K562 (cell line): ENCODE results near the gene GPR107. TPM values are rescaled to one million over a fixed set of nuclear protein-coding genes. Genes with fewer than 3 reads are reported as not detected.

Experiments
- ATAC-seq: fragments of 200-7000 bp; cut with Tn5 transposase; 3 replicates; pipeline ENCODE4 v1.9.1; 2020; ENCODE audit warnings: moderate library complexity
- BruUV-seq: library from RNA; stranded (reverse); fragments of 400-500 nt; replicated peaks from 2 replicates; lab custom pipeline; 2021; lab: Mats Ljungman, UMichigan
- CTCF ChIA-PET: fragments of 300-600 bp; formaldehyde crosslinking; extraction: SDS; loops from one replicate; lab custom pipeline; 2021; ENCODE audit warnings: low intra/inter-chr PET ratio; lab: Yijun Ruan, JAX
- POLR2A ChIA-PET: fragments of 300-600, 350-650 bp; sonication (Branson Sonifier 250); formaldehyde crosslinking; extraction: SDS; loops from one replicate; lab custom pipeline; 2021; ENCODE audit warnings: antibody characterized with exemption, inconsistent platforms; lab: Yijun Ruan, JAX
- DNase-seq, 4 experiments: peaks; one replicate each; pipeline versions ENCODE4 v3.0.0 to v3.0.0-alpha.2; 2011 to 2018; ENCODE audit warnings: low spot score in 3 of 4, mixed read lengths in 3 of 4; ENCODE audit errors: extremely low read depth in 1 of 4
- FAIRE-seq: peaks from 2 replicates; lab custom pipeline; 2011; peaks lifted over from hg19 to GRCh38; lab: Jason Lieb, UNC
- H2AFZ ChIP-seq: 2 replicates; pipeline ENCODE4 v1.6.0; 2011; ENCODE audit warnings: low read depth, low read length, control low read depth, inconsistent platforms
- H3K27ac ChIP-seq: fragments of 200-600 bp; 3 replicates; pipeline ENCODE4 v1.8.0; 2011; ENCODE audit warnings: low read depth, mild to moderate bottlenecking, control low read depth, inconsistent platforms, low read length, moderate library complexity, mixed read lengths; ENCODE audit errors: extremely low read depth
- H3K27me3 ChIP-seq, 2 experiments: fragments of 300-600 bp in 1 of 2; 2 replicates in 1 of 2; 3 replicates in 1 of 2; pipeline versions ENCODE4 v1.6.0 to v1.8.0; 2011; ENCODE audit warnings: inconsistent platforms in 2 of 2, low read length in 2 of 2, mild to moderate bottlenecking in 1 of 2, mixed read lengths in 1 of 2, moderate library complexity in 1 of 2; ENCODE audit not compliant: control insufficient read depth in 2 of 2, insufficient read depth in 2 of 2
- H3K36me3 ChIP-seq: fragments of 300-600 bp; 3 replicates; pipeline ENCODE4 v1.8.0; 2011; ENCODE audit warnings: mild to moderate bottlenecking, low read length, inconsistent platforms; ENCODE audit not compliant: control insufficient read depth, insufficient read depth
- H3K4me1 ChIP-seq, 2 experiments: fragments of 200-600 bp in 1 of 2; replicated peaks in 1 of 2; 2 replicates in 1 of 2; 3 replicates in 1 of 2; pipeline versions ENCODE4 v1.5.1 to v1.8.0; 2011; ENCODE audit warnings: inconsistent platforms in 2 of 2, low read length in 2 of 2, mild to moderate bottlenecking in 1 of 2, mixed read lengths in 1 of 2, moderate library complexity in 1 of 2; ENCODE audit not compliant: control insufficient read depth in 2 of 2, insufficient read depth in 2 of 2
- H3K4me2 ChIP-seq: 2 replicates; pipeline ENCODE4 v1.6.1; 2011; ENCODE audit warnings: low read length, control low read depth, inconsistent platforms, mixed read lengths; ENCODE audit not compliant: insufficient read depth
- H3K4me3 ChIP-seq: fragments of 200-600 bp; sonication (generic), shearing (Covaris generic); 2 replicates; pipeline ENCODE4 v1.5.1; 2016; ENCODE audit warnings: control low read depth, inconsistent platforms
- H3K79me2 ChIP-seq: fragments of 200-600 bp; 3 replicates; pipeline ENCODE4 v1.8.0; 2011; ENCODE audit warnings: low read length, inconsistent platforms; ENCODE audit not compliant: control insufficient read depth, insufficient read depth
- H3K9ac ChIP-seq, 2 experiments: 2 replicates each; pipeline versions ENCODE4 v1.6.0 to v1.6.1; 2011; ENCODE audit warnings: low read depth in 2 of 2, low read length in 2 of 2, control low read depth in 1 of 2, inconsistent platforms in 1 of 2, mild to moderate bottlenecking in 1 of 2, mixed read lengths in 1 of 2; ENCODE audit not compliant: insufficient read depth in 1 of 2
- H3K9me1 ChIP-seq: one replicate; pipeline ENCODE4 v1.6.0; 2011; ENCODE audit warnings: inconsistent platforms, mild to moderate bottlenecking, low read length, moderate library complexity; ENCODE audit not compliant: control insufficient read depth, insufficient read depth
- H3K9me3 ChIP-seq: replicated peaks from 2 replicates; pipeline ENCODE4 v1.5.1; 2011; ENCODE audit warnings: low read depth, low read length, inconsistent platforms; ENCODE audit not compliant: control insufficient read depth, insufficient read depth
- H4K20me1 ChIP-seq: replicated peaks from 2 replicates; pipeline ENCODE4 v1.6.1; 2011; ENCODE audit warnings: low read length, inconsistent platforms, mixed read lengths; ENCODE audit not compliant: control insufficient read depth, insufficient read depth
- ILK ChIP-seq: fragments of 450-650 bp; IDR thresholded peaks from 2 replicates; pipeline ENCODE4 v1.6.1; 2016; ENCODE audit warnings: missing genetic modification characterization, low read depth, mild to moderate bottlenecking, missing compliant biosample characterization, moderate library complexity, borderline replicate concordance
- JUN ChIP-seq, 2 experiments: sonication (generic) in 1 of 2; formaldehyde crosslinking in 1 of 2; IDR thresholded peaks; 2 replicates each; pipeline versions ENCODE4 v1.6.1 to v1.8.0; 2012 to 2022; ENCODE audit warnings: borderline replicate concordance in 2 of 2, mild to moderate bottlenecking in 2 of 2, improper control_type of control experiment in 1 of 2, low read depth in 1 of 2, low read length in 1 of 2, missing genetic modification reagents in 1 of 2
- LCOR ChIP-seq: sonication (generic); formaldehyde crosslinking; IDR thresholded peaks from 2 replicates; pipeline ENCODE4 v1.8.0; 2022; ENCODE audit warnings: mild to moderate bottlenecking, missing genetic modification reagents
- NFATC3 ChIP-seq: fragments of 450-650 bp; IDR thresholded peaks from 2 replicates; pipeline ENCODE4 v1.6.1; 2017; ENCODE audit warnings: mild to moderate bottlenecking
- PHF20 ChIP-seq: fragments of 450-650 bp; IDR thresholded peaks from 2 replicates; pipeline ENCODE4 v1.6.1; 2018; ENCODE audit not compliant: partially characterized antibody
- POU5F1 ChIP-seq: fragments of 150-350 bp; IDR thresholded peaks from 2 replicates; pipeline ENCODE4 v1.6.1; 2014; ENCODE audit warnings: borderline replicate concordance, low read length, low read depth, mild to moderate bottlenecking; ENCODE audit not compliant: partially characterized antibody
- SLC30A9 ChIP-seq: fragments of 250-450 bp; sonication (Bioruptor Pico); IDR thresholded peaks from 2 replicates; pipeline ENCODE4 v1.8.0; 2022; ENCODE audit warnings: mild to moderate bottlenecking, moderate library complexity
- SMARCE1 ChIP-seq: fragments of 450-650 bp; IDR thresholded peaks from 2 replicates; pipeline ENCODE4 v1.7.1; 2016; ENCODE audit warnings: mild to moderate bottlenecking
- SRSF3 ChIP-seq: fragments of 200-400 bp; formaldehyde crosslinking; IDR thresholded peaks from 2 replicates; pipeline ENCODE4 v1.6.1; 2016; ENCODE audit warnings: mild to moderate bottlenecking, low read length, moderate library complexity; ENCODE audit not compliant: insufficient read depth
- TEAD4 ChIP-seq, 2 experiments: sonication (generic) in 1 of 2; formaldehyde crosslinking in 1 of 2; IDR thresholded peaks; 2 replicates each; pipeline versions ENCODE4 v1.6.1 to v1.8.0; 2012 to 2022; ENCODE audit warnings: borderline replicate concordance in 1 of 2, inconsistent platforms in 1 of 2, low read length in 1 of 2, mild to moderate bottlenecking in 1 of 2, missing genetic modification reagents in 1 of 2
- ZNF174 ChIP-seq: fragments of 250-450 bp; sonication (Bioruptor Pico); IDR thresholded peaks from 2 replicates; pipeline ENCODE4 v1.4.0; 2020; ENCODE audit warnings: mild to moderate bottlenecking
- WGBS: fragments of 100-300 bp; shearing (Covaris generic); methylation state at CpG from one replicate; pipeline ENCODE4 v1.1.6; 2016; ENCODE audit warnings: low coverage, mixed read lengths; ENCODE audit not compliant: insufficient coverage; ENCODE audit errors: missing lambda C conversion rate; 5-methylcytosine and 5-hydroxymethylcytosine counted together
- in situ Hi-C: fragments of 300-500 bp; cut with MboI; formaldehyde crosslinking; loops from 4 replicates; pipeline ENCODE4 v1.15.0; 2018; ENCODE audit warnings: inconsistent platforms, mixed read lengths
- intact Hi-C: fragments of 100-400 bp; cut with micrococcal nuclease; formaldehyde crosslinking; loops from 2 replicates; pipeline ENCODE4 v1.14.2; 2022
- polyA plus RNA-seq, 8 experiments: library from polyadenylated mRNA; depleted of rRNA in 4 of 8; stranded (reverse) in 5 of 8; unstranded in 3 of 8; fragments of >200 nt; fragmentation: Nextera tagmentation in 2 of 8; fragmentation: Illumina TruSeq in 1 of 8; extraction: Ambion mirVana in 2 of 8; extraction: Trizol in 1 of 8; gene quantifications; 2 replicates each; pipeline versions ENCODE4 v1.2.1 to v1.2.3, GENCODE V29; 2011 to 2014; ENCODE audit warnings: inconsistent platforms in 1 of 8, missing spikeins in 1 of 8
- total RNA-seq, 7 experiments: library from RNA; depleted of rRNA in 6 of 7; stranded (reverse); fragments of >200 nt in 6 of 7; fragmentation: Illumina TruSeq in 2 of 7; extraction: Trizol in 2 of 7; gene quantifications; 2 replicates each; pipeline versions ENCODE4 v1.2.1 to v1.2.3, GENCODE V29; 2011 to 2021; ENCODE audit warnings: low replicate concordance in 1 of 7
- TF ChIP-seq, protein P1 (sequence below): fragments of 250-450 bp; sonication (Bioruptor Pico); IDR thresholded peaks from 2 replicates; pipeline ENCODE4 v1.4.0; 2020; ENCODE audit warnings: mild to moderate bottlenecking, moderate library complexity
- TF ChIP-seq, protein P2 (sequence below): fragments of 450-650 bp; IDR thresholded peaks from 2 replicates; pipeline ENCODE4 v1.6.1; 2018; ENCODE audit not compliant: partially characterized antibody
- TF ChIP-seq, protein P3 (sequence below): conservative IDR thresholded peaks from 2 replicates; pipeline ENCODE4 v1.6.1; 2011; ENCODE audit warnings: low read depth, mild to moderate bottlenecking, low read length; ENCODE audit not compliant: control insufficient read depth

GPR107 gene
- total and polyA plus RNA-seq, 9 of the 15 experiments (the other 6 are each of a cell fraction or from before 2014, with no cell fraction given): 3.2 to 34.6 (median 14.4) TPM

DNA sequence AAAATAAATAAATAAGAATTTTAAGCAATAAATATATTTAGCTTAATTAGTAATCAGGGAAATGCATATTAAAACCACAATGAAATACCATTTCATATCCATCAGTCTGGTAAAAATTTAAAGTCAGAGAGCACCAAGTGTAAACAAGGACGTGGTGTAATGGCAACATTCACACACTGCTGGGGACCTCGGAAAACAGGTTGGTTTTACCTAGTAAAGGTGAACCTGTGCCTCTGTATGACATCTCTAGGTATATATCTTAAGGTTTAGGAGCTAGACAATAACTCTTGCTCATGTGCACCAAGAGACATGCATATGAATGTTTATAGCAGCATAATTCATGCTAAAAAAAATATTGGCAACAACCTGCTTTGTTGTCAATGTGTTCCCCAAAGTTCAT, 40.4 kb upstream of the GPR107 start:
- no peak for TF ChIP-seq SMARCE1
- TF ChIP-seq SLC30A9 (CRISPR knock-in tag): no peak
- TF ChIP-seq, protein P1, sequence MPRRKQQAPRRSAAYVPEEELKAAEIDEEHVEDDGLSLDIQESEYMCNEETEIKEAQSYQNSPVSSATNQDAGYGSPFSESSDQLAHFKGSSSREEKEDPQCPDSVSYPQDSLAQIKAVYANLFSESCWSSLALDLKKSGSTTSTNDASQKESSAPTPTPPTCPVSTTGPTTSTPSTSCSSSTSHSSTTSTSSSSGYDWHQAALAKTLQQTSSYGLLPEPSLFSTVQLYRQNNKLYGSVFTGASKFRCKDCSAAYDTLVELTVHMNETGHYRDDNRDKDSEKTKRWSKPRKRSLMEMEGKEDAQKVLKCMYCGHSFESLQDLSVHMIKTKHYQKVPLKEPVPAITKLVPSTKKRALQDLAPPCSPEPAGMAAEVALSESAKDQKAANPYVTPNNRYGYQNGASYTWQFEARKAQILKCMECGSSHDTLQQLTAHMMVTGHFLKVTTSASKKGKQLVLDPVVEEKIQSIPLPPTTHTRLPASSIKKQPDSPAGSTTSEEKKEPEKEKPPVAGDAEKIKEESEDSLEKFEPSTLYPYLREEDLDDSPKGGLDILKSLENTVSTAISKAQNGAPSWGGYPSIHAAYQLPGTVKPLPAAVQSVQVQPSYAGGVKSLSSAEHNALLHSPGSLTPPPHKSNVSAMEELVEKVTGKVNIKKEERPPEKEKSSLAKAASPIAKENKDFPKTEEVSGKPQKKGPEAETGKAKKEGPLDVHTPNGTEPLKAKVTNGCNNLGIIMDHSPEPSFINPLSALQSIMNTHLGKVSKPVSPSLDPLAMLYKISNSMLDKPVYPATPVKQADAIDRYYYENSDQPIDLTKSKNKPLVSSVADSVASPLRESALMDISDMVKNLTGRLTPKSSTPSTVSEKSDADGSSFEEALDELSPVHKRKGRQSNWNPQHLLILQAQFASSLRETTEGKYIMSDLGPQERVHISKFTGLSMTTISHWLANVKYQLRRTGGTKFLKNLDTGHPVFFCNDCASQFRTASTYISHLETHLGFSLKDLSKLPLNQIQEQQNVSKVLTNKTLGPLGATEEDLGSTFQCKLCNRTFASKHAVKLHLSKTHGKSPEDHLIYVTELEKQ (CRISPR knock-in tag): no peak
- TF ChIP-seq JUN (IDR thresholded peaks at IDR 0.05; ENCODE audit: borderline replicate concordance, low read depth, low read length): no peak
- no peak for TF ChIP-seq JUN (CRISPR knock-in tag; IDR thresholded peaks at IDR 0.05; ENCODE audit: borderline replicate concordance)
- TF ChIP-seq, protein P2, sequence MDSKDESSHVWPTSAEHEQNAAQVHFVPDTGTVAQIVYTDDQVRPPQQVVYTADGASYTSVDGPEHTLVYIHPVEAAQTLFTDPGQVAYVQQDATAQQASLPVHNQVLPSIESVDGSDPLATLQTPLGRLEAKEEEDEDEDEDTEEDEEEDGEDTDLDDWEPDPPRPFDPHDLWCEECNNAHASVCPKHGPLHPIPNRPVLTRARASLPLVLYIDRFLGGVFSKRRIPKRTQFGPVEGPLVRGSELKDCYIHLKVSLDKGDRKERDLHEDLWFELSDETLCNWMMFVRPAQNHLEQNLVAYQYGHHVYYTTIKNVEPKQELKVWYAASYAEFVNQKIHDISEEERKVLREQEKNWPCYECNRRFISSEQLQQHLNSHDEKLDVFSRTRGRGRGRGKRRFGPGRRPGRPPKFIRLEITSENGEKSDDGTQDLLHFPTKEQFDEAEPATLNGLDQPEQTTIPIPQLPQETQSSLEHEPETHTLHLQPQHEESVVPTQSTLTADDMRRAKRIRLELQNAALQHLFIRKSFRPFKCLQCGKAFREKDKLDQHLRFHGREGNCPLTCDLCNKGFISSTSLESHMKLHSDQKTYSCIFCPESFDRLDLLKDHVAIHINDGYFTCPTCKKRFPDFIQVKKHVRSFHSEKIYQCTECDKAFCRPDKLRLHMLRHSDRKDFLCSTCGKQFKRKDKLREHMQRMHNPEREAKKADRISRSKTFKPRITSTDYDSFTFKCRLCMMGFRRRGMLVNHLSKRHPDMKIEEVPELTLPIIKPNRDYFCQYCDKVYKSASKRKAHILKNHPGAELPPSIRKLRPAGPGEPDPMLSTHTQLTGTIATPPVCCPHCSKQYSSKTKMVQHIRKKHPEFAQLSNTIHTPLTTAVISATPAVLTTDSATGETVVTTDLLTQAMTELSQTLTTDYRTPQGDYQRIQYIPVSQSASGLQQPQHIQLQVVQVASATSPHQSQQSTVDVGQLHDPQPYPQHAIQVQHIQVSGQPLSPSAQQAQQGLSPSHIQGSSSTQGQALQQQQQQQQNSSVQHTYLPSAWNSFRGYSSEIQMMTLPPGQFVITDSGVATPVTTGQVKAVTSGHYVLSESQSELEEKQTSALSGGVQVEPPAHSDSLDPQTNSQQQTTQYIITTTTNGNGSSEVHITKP: no peak
- TF ChIP-seq LCOR: no peak
- no peak for TF ChIP-seq TEAD4 (IDR thresholded peaks at IDR 0.05; ENCODE audit: low read length)
- no peak for TF ChIP-seq TEAD4 (CRISPR knock-in tag; IDR thresholded peaks at IDR 0.05; ENCODE audit: borderline replicate concordance)
- no peak for TF ChIP-seq ILK (tag)
- TF ChIP-seq POU5F1: no peak
- TF ChIP-seq, protein P3, sequence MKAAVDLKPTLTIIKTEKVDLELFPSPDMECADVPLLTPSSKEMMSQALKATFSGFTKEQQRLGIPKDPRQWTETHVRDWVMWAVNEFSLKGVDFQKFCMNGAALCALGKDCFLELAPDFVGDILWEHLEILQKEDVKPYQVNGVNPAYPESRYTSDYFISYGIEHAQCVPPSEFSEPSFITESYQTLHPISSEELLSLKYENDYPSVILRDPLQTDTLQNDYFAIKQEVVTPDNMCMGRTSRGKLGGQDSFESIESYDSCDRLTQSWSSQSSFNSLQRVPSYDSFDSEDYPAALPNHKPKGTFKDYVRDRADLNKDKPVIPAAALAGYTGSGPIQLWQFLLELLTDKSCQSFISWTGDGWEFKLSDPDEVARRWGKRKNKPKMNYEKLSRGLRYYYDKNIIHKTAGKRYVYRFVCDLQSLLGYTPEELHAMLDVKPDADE: no peak
- TF ChIP-seq PHF20: no peak
- no peak for TF ChIP-seq ZNF174 (CRISPR knock-in tag)
- no peak for TF ChIP-seq NFATC3
- TF ChIP-seq SRSF3: no peak
- Histone ChIP-seq H3K4me1 (no peaks in the 10 kb centered on the region), H3K9me1 (no peaks in the 10 kb centered on the region), H3K4me2 (no peak overlapping the region), H3K9ac (no peak overlapping the region), H3K27ac (no peak overlapping the region), H2AFZ (no peak overlapping the region), H3K79me2 (no peaks in the 10 kb centered on the region), H3K4me3 (no peak overlapping the region), H3K36me3 (no peaks in the 10 kb centered on the region), H3K9me3 (no peaks in the 10 kb centered on the region), H3K27me3 (no peaks in the 10 kb centered on the region), H4K20me1 (no peaks in the 10 kb centered on the region)
- POLR2A ChIA-PET: no interaction called here
- FAIRE-seq: no peak
- 18% methylated on average over 2 of the region's 2 CpGs for WGBS
- in situ Hi-C loops: no loop called here
- intact Hi-C loops: no loop called here
- CTCF ChIA-PET: no interaction called here
- DNase-seq: no peak
- ATAC-seq: no peak
- BruUV-seq: no TSS peak
